NCI-H524 (cell line): ENCODE results near the gene ATP11A.
"Not testable (repeated sequence)": the region's sequence is repeated elsewhere in the genome, so short reads cannot be mapped to it uniquely, and the experiment has no call there.

ENCODE experiments used
- DNase-seq, 2 experiments: peaks; one replicate each; lab custom pipeline; 2025; lab: John Stamatoyannopoulos, UW

ATP11A gene

GRCh38 chr13:112692586-112692985, 2.7 kb downstream of the ATP11A start:
- DNase-seq, result no peak

DNA sequence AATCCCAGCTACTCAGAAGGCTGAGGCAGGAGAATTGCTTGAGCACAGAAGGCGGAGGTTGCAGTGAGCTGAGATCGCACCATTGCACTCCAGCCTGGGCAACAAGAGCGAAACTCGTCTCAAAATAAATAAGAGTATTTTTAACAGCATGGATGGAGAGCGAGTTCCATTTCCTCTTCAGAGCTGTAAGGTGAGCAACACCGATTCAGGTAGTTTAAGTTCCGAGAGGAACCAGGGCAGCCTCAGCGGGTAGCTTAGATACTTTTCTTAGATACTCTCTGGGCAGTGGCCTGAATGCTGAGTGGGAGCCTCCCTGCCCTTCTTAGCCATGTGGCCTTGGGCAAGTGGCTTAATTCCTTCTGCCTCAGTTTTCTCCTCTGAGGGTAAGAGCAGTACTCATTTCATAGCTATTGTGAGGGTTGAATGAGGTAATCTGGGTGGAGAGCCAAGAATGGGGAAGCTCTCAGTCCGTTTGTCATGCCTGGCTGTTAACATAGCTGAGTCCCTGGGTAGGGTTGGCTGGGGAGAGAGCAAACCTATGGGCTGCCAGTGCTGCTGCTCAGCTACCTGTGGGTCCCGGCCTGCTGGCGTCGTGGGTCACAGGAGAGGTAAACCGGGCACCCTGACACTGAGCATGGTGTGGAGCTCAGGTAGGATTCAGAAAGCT, 4.1 kb downstream of the ATP11A start:
- DNase-seq, result no peak

- no peak for DNase-seq
These were observed 5.3 kb downstream of the ATP11A start for GRCh38 chr13:112695121-112695520.

- no peak for DNase-seq
These were observed 6.4 kb downstream of the ATP11A start for GRCh38 chr13:112696001-112696868.

GRCh38 chr13:112696869-112697465, 7.1 kb downstream of the ATP11A start:
- no peak for DNase-seq

- DNase-seq, result no peak
These were observed 8.2 kb downstream of the ATP11A start for GRCh38 chr13:112697756-112698655.

- DNase-seq, result no peak
These were observed 9.6 kb downstream of the ATP11A start for GRCh38 chr13:112699322-112699918.

- DNase-seq, result no peak
These were observed 10.6 kb downstream of the ATP11A start for GRCh38 chr13:112700291-112701060.

DNA sequence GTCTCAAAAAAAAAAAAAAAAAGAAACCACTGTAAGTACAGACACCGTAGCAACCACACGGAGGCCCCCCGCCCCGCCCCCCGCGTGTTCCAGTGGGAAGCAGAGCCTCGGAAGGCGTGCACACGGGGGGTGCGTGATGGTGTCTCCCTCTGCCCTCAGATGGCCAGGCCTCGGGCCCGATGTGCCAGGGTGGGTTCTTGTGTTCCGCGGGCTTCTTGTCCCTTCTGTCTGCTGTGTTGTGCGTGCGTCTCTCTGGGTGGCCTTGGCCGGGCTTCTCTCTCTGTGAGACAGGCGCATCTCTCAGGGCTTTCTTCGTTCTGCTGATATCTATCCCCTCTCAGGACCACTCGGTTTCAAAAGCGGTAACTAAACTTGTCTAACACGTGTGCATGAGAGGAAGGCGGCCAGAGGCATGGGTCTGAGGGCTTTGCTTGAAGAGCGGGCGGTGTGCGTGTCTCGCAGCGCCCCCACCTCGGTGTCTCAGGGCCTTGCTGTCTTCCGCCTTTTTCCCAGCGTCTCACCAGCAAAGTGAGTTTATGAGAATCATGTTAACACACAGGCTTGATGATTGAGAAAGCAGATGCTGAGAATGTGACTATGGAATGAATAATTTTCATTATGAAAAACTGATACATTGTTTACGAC, 12.6 kb downstream of the ATP11A start:
- no peak for DNase-seq

- DNase-seq, result no peak
These were observed 13.1 kb downstream of the ATP11A start for GRCh38 chr13:112702986-112703379.

DNA sequence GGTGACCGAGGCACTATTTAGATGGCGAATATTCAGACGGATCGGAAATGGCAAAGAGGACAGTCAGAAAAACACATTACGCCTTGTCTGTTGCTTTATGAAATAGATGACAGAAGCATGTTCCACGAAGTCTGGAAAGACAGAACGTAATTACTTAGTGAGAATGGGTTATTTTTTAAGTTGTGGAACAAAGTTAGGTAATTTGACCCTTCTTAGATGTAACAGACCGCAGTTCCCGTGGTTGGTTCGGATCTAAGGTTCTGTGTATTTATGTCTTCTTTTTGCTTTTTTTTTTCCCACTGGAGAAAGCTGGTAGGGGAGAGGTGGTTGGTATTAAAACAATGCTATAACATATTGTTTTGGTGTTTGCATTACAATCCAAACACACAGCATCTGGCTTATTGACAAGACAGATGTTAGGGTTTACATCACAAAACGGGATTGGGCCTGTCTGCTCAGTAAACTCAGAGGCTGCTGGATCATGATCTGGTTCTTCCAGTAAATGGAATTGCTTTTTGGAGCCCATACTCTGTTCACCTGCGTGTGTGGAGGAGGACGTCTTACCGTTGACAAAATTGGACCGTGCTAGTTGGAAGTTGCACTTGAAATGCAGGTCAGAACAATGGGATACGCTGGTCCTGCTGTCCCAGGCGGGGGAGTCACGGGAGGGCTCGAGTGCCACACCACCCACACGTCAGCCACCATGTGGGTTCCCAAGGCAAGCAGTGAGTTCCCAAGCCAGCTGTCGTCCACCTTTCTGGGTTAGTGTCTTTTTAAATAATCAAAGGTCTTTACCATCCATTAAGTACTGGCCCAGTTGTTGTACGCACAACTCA, 13.8 kb downstream of the ATP11A start:
- no peak for DNase-seq

GRCh38 chr13:112704308-112705145, 14.7 kb downstream of the ATP11A start:
- DNase-seq, result no peak

- DNase-seq, result no peak
These were observed 15.4 kb downstream of the ATP11A start for GRCh38 chr13:112705286-112705685.

DNA sequence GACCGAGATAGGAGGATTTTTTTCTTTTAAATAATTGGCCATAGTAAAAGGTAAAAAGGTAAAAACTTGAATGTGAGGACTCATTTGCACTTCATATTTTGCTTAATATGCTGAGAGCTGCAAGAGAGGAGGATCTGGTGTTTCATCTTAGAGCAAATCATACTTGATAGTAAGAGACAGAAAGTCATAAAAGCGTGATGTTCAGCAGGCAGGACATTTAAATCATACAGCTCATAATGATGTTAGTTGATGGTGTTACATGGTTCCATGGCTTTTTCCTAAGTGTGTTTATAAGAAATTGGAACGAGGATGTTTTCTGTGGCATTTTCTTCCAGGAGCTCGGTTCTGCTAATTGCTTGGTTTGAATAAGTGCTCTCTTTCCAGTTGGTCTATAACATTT, 16.3 kb downstream of the ATP11A start:
- no peak for DNase-seq

GRCh38 chr13:112708560-112709240, 18.9 kb downstream of the ATP11A start:
- DNase-seq, result no peak

- not testable (repeated sequence) for DNase-seq
These were observed 19.5 kb downstream of the ATP11A start for GRCh38 chr13:112709316-112709715.

DNA sequence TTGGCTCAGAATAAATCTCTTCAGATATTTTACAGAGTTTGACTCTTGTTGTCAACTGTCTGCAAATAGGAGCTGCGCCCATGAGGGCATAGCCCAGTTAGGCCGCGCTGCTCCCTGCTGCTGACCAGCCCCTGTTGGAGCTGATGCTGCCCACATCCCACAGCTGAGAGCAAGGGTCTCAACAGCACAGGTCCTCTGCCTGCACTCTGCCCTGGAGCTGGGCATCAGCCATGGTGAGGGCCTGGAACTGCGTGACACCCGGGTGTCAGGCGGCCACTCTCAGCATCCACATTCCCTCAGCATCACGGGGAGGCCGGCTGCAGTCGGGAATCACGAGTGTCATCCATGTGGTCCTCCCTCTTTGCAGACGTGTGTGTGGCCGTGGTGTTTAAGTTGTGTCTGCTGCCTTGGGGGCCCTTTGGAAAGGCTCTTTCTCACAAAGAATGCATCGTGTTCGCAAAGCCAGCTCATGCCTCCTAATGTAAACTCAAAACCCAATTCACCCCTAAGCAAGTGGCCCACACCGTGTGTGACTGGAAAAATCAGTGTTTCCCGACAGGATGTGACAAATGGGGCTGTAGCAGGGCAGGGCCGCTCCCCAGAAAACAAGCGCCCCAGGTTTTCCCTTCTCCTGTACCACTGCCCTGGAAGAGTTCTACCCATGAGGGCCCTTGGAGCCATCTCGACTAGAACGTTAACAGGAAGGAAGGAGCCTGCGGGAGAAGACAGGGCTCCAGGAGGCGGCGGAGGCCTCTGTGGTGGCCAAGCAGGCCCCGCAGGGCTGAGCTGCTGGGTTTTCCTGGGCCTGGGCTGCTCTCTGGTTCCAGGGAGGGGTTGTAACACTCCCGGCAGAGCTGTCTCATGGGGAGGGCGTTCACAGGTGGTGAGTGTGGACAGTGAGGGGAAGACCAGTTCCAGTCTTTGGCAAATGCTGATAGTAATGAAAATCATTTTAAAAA, 20.3 kb downstream of the ATP11A start:
- no peak for DNase-seq
